NCI-H1048 (cell line): Measurements from ENCODE around the gene SNX25.

Source experiments
- DNase-seq: peaks from one replicate; lab custom pipeline; 2025; lab: John Stamatoyannopoulos, UW

SNX25 gene

GRCh38 chr4:185380320-185380719 lies 170.9 kb downstream of the SNX25 start:
- DNase-seq, result no peak

DNA sequence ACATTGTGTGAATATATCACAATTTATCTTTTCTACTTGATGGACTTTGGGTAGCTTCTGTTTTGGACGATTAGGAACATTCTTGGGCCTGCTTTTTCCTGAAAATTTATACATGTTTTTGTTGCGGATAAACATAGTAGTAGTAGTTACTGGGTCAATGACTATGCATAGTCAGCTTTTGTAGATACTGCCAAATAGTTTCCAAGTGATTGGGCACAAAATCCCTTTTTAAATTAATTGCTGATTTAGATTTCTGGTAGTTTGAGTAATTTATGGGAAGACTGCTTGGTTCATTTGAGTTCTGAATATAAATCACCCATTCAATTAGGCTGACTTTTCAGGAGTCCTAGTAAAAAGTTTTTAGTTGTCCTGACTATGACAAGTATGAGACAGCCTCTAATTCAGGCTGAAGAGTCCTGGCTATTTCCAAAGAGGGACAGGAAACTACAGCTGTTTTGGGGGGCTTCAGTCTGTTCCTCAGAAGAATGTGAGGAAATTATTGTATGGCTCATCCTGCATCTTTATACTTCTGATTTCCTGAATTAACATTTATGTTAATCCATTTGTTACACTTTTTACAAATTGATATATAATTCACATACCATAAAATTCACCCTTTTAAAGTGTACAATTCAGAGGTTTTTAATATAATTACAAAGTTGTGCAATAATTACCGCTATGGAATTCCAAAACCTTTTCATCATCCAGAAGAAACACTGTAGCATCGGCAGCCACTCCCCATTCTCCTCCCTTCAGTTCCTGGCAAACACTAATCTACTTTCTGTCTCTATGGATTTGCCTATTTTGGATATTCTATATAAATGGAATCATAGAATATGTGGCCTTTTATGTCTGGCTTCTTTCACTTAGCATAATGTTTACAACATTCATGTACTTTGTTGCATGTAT lies 172.1 kb downstream of the SNX25 start:
- DNase-seq, result no peak

DNA sequence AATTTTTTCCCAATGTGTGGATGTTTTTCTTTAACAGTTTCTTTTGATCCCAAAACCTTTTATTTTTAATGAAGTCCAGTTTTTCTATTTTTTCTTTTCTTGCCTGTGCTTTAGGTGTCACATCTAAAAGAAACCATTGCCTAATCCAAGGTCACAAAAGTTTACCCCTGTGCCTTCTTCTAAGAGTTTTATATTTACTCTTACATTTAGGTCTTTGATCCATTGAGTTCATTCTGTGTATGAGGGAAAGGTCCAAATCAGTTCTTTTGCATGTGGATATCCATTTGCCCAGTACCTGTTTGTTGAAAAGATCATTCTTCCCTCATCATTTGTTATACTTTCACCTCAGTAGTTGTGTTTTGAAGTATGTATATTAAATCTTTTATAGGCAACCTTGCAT lies 173.4 kb downstream of the SNX25 start:
- no peak for DNase-seq

DNA sequence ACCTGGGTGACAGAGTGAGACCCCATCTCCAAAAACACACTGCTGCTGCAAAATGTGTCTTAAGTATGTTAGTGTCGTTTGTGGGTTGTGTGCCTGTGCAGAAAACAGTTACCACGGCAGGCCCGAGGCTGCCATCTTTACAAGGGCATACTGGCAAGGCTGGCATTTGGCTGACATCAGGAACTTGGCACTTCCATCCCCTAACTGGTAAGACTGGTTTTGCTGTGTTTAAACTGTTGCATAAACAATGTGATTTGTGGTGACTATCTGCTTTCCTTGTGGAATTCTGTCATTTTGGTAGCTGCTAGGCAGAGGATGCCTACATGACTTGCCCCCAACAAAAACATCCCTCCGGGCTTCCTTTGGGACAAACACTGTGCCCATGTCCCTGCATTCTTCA lies 174.1 kb downstream of the SNX25 start:
- no peak for DNase-seq

DNA sequence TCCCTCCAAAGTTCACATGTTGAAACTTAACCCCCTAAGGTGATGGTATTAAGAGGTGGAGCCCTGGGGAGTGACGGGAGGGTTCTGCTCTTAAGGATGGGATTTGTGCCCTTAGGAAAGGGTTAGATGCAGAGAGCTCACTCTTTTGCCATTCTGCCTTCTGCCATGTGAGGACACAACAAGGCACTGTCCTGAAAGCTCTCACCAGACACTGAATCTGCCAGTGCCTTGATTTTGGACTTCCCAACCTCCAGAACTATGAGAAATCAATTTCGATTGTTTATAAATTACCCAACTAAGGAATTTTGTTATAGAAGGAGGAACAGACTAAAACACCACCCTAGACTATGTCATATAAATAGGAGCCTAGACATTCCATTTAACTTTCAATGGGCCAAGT lies 174.7 kb downstream of the SNX25 start:
- no peak for DNase-seq

DNA sequence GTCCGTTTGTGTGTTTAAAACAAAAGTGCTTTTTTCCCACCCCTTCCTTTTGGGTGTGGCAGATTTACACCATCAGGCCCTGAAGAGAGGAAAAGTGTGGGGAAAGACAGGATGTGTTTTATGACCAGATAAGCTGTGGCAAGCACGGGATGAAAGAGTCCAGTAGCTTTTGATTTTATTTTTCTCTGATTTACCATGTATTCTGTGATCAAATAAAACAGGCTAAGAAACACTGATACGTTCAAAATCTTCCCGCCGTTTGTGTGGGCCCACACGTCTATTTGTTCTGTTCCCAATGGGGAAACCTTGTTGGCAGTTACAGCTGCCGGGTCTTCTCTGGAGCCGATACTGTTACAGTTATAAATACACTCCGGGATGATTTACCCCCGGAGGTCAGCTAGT lies 175.5 kb downstream of the SNX25 start:
- DNase-seq, result no peak

DNA sequence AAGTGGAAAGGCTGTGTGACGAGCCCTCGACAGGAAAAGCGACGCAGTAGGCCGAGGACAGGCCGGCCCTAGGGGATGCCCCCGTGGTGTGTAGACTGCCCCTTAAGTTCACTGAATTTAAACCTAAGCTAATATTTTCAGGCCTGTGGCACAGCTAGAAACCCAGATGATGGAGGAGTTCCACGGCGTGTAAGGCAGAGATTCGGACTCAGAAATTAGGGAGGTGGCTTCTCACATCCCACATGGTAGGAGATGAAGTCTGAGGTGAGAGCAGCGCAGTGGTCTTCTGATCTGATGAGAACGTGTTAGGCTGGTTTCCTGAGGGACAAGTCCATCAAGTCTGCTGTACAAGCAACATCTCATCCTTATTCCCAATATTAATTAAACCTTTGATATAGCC lies 178.6 kb downstream of the SNX25 start:
- no peak for DNase-seq

DNA sequence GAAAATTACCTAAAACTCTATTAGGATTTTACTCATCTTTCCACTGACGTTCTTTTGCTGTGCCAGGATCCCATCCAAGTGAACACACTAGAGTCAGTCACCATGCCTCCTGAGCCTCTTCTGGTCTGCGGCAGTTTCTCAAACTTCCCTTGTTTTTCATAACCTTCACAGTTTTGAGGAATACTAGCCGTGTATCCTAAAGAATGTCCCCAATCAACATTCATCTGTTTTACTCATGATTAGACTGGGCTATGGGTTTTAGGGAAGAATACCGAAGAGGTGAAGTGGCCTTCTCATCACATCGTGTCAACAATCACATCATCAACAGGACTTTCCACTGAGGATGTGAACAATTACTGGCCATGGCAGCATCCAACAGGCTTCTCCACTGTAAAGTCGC lies 181.5 kb downstream of the SNX25 start:
- DNase-seq, result no peak

DNA sequence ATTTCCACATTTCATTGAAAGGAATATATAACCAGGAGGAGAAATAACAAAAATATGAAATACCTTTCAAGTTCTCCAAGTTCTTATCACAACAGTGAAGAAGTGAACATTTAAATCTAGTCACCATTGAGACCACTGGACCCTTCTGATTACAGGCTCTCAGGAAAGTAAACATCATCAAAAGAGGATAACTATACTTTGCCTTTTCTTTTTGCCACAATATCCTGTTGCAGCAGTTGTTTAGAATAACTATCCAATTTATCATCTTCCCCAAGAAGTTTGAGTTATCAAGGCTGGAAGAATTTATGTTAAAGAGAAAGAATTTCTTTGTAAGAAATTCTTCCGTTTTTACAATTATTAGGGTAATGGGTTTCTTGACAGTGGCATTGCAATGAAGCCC lies 182.8 kb downstream of the SNX25 start:
- no peak for DNase-seq

DNA sequence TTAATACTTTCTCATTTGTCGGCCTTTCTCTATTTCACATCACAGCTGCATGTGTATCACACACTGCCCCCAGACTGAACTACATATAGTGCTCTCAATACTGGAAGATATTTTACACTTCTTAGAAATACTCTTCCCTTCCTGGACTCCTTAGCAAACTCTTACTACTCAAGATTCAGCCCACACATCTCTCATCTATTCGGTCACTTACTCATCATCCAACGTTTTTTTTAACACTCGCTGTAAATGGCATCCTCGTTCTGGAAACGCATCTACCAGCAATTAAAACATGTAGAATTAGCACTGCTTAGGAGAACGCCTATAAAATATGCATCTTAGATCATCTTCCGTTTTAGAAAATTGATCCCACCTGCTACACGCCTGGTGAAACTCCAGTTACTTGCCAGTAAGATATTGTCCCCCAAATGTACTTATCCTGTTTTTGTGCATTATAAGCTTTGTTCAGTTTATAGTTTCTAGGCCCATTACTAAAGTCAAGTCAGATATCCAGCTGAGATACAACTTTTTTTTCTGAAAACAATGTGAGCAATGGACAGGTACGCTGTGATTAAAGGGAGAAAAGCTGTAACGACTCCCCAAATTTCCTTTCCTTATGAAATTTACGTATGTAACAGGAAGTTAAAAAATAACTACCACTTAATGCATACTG lies 185.3 kb downstream of the SNX25 start:
- DNase-seq, result no peak

DNA sequence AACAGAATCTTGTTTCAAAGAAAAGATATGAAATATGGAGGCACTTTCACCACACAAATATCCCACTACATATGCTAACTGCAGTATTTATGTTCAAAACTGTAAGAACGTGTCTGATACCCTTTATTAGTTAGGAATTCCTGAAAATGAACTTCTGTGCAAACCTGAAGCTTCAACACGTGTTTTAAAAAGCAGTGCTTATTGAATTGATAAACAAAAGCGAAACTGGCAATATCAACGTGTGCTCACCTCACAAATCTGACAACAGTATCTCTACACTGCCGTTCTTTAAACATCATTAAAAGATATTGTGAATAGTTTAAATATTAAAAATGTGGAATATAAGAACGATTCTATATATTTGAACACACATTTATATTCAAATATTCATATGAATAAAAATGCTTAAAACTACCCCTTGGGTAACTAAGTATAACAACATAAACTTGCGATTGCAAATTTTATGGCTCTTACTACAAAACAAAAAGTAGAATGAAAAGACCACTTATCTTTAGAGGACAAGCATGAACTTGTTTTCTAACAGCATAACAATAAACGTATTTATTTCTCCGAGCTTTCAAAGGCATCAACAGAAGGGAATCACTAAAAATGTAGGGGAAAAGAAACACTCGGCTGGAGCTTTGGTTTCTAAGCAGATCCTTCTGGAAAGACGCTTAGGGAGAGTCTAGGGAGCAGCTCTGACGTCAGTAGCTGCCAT lies 186.0 kb downstream of the SNX25 start, which contains the start of gene LRP2BP:
LRP2BP (minus strand) TSS at position 687 of the 718 bp plus-strand sequence. CDS start 17,738 bp downstream, outside the sequence.
- no peak for DNase-seq

DNA sequence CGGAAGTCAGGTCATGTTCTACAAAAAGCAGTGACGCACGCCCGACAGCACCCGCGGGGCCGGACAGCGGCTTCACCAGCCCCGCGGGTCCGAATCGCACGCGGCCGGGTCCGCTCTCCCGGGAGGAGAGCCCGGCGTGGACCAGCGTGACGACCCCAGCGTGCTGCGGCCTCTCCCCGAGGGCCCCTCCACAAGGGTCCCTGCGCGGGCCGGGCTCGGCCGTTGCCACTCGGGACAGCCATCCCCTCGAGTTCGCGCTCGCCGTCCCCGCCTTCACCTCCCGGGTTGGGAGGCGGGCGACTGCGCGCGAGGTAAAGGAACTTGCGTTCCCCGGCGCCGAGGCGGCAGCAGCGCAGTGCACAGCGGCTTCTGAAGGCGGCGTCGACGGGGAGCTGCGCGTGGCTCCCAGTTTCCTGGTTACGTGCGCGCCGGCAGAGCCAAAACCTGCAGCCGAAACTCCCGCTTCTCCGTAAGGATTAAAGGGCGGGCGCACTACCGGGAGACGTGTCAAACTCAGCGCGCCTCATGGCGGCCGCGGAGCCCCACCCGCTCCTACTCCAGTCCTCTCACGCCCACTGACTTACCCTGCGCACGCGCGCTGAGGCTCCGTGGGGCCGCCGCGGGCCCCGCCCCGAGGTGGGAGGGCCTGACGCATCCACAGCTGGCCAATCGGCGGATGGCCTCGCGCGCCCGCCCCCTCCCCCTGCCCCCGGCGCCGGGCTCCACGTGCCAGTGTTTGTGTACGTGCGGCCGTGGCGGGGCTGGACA lies 186.7 kb downstream of the SNX25 start:
- DNase-seq, result peak; percentile 89

- DNase-seq, result no peak
Observed at GRCh38 chr4:185396724-185397385, 187.5 kb downstream of the SNX25 start, which contains the start of gene ANKRD37. Gene ANKRD37, plus strand, starts transcription at chr4:185396841. Its CDS starts 83 bp downstream, at chr4:185396924.

DNA sequence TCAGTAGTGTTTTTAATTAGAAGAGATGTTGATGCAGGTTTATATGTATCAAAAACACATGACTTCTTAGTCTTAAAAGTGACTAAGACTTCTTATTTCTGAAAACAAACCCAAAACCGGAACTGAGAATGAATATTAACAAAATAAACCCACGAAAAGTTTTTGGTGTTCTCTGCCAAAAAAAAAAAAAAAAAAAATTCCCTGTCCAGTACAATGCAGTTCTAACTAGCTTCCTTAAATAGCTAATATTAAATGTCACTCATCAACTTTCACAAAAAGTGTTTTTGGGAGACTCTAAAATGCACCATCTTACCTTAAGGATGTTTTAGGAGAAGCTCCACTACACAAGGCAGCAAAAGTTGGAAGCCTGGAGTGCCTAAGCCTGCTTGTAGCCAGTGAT lies 189.2 kb downstream of the SNX25 start:
- no peak for DNase-seq

GRCh38 chr4:185399466-185399865 lies 190.1 kb downstream of the SNX25 start:
- no peak for DNase-seq

DNA sequence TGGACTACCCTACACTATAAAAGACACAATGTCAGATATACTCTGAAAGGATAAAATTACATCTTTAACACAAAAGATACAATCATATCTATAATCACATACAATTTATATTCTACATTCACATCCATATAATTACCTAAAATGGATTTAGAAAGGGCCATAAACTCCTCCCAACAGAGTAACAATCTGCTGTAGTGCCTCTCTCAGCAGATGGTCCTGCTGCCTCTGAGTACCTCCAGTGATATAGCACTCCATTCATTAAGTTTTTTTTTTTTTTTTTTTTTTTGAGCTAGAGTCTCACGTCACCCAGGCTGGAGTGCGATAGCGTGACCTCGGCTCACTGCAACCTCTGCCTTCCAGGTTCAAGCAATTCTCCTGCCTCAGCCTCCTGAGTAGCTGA lies 194.6 kb downstream of the SNX25 start:
- no peak for DNase-seq

DNA sequence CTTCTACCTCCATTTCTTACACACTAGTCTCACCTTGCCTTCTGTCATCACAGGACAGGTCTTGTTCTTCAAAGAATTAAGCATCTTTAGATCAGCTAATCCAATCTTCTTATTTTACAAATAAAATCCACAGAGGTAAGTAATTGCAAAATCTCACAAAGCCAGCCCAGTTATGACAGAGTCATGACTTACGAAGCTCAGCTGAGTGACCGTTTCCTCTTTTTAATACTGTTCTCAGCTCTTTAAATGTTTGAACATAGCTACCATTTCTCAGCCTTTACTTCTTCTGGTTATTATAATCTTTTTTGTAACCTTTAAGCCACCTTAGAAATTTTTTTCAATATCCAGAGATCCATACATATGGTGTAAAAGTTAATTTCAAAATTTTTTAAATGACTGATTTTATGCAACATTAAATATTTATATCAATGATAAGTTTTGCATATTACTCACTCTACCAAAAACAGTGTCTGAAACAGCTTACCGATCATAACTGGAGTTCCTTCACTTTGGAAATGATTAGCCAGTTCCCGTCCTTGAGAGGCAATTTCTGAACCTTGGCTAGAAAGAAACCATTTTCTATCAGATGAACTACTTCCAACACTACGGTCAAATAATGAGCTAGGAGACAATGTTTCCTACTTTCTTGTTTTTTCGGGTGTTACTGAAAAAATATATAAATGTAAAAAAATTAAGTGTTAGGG lies 196.1 kb downstream of the SNX25 start:
- DNase-seq, result no peak

DNA sequence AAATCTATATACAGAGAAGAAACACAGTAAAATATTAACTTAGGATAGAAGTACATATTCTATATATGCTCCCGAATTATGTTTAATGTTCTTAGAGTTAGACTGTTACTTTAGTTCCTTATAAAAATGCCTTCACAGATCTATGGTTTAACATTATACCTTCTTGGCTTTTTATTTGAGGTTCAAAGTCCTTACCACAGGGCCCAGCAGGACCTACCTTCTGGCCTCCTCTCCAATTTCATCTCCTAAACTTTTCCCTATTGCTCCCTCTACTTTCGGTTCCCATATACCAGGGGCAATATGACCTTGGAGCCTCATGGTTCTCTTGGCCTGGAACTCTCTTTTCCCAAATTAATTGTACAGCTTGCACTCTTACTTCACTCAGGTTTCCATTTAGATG lies 199.0 kb downstream of the SNX25 start:
- no peak for DNase-seq

DNA sequence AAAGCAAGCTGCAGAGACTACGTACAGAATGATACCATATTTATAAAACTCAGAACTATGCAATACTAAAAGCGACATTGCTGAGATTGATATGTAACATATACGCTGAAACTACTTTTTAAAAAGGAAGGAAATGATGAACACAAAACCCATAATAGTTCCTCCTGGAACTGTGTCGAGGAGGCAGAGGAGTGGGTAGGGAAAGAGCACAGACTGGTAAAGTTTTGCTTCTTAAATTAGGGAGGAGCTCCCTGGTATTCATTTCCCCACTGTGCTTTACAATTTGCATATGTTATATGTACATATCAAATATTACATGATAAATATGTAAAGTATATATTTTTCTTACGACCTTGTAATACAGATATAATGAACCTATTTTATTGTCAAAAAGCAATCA lies 202.5 kb downstream of the SNX25 start:
- DNase-seq, result no peak

- no peak for DNase-seq
Observed at GRCh38 chr4:185412412-185412811, 203.0 kb downstream of the SNX25 start.
